ENCODE data around the gene SUSD6. TPM values are rescaled to one million over a fixed set of nuclear protein-coding genes. Genes with fewer than 3 reads are reported as not detected.
A peak's percentile ranks its signal among the peaks of the same experiment; 100 is the strongest.

Gene SUSD6
- total RNA-seq, 1 donor from 2014 or later: 26.9 TPM

GRCh38 chr14:69701291-69701690, 89.9 kb downstream of the SUSD6 start:
- no peak for DNase-seq (ENCODE audit: low spot score)
- intact Hi-C loops (cut with DNase I): loop anchor here (10.0 kb wide), 1 partner anchor 64 kb away; the partner anchor contains the start of gene SRSF5

DNA sequence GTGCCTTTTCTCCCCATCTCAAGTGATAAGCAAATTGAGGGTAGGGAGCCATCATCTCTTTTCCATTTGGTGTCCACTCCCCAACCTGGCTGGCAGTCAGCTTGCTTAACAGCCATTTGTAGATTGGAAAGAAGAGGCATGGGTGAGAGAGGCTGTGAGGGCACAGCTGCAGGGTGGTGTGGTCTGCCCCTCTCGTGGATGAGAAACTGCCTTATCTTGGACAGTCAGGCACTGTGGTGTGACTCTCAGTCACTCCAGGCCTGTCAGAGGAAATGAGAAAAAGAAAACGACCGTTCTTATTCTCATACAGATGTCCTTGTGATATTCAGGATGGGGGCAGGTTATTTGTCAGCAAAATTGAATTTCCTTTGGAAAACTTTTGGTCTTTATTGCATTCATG, 90.5 kb downstream of the SUSD6 start:
- intact Hi-C loops (cut with DNase I): loop anchor here (10.0 kb wide), 1 partner anchor 63 kb away; the partner anchor contains the start of gene SRSF5
- DNase-seq (ENCODE audit: low spot score): no peak

DNA sequence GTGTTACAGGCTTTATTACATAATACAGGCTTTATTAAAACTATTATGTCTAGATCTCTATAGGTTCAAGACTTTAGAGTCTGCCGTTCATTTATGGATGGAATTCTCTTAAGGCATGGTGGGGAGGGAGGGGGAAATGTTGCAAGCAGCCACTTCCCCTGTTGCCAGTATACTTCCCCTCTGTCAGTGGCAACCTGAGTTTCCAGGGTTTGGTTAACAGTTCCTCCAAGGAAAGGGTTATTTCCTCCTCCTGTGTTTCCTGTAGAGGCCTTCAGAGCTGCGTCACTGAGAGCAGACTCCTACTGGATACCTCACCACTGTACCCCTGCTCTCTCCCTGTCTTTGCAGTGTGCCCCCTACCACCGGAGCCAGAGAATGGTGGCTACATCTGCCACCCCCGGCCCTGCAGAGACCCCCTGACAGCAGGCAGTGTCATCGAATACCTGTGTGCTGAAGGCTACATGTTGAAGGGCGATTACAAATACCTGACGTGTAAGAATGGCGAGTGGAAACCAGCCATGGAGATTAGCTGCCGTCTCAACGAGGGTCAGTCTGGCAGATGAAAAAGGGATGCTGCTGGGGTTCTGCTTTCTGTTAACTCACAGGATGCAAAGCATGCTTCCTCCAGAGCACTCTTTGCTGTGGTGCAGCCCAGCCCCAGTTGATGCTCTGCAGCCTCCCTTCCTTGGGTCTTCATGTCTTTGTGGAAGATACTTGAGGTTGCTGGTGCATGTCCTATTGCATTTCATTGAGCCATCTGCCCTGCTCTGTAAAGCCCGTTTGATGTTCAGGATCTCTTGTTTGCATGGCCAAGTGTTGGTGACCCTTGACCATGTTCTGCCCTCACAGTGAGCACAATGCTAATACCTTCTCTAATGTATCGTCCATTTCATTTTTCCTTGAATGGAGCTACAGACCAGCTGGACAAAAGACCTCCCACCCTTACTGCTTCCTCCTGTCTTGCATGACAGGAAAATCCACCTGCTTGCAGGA, 91.9 kb downstream of the SUSD6 start:
- intact Hi-C loops (cut with DNase I): loop anchor here (10.0 kb wide), 1 partner anchor 61 kb away; the partner anchor contains the start of gene SRSF5
- DNase-seq (ENCODE audit: low spot score): no peak

- intact Hi-C loops (cut with DNase I): loop anchor here (10.0 kb wide), 1 partner anchor 60 kb away; the partner anchor contains the start of gene SRSF5
- DNase-seq (ENCODE audit: low spot score): no peak
These were observed 92.9 kb downstream of the SUSD6 start for GRCh38 chr14:69704319-69704718.

DNA sequence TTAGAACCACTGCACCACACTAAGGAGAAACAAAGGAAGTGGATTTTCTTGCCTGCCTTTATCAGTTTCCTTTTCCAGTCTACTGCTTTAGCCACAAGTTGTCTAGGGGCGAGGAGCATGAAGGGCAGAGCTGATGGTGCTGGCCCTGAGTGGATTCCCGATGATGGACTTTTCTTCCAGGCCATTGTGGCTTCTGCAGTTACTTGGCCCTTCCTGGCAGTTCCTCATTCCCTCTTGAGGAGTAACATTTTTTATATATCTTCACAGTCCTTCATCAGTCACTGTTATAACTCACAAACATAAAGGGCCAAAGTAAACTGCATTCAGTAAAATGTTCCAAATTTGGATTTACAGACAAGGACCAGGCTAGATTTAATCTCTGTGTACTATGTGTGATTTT, 94.3 kb downstream of the SUSD6 start:
- intact Hi-C loops (cut with DNase I): loop anchor here (10.0 kb wide), 1 partner anchor 59 kb away; the partner anchor contains the start of gene SRSF5
- no peak for DNase-seq (ENCODE audit: low spot score)

GRCh38 chr14:69708049-69708448, 96.7 kb downstream of the SUSD6 start:
- DNase-seq (ENCODE audit: low spot score): no peak
- intact Hi-C loops (cut with DNase I): loop anchor here (10.0 kb wide), 1 partner anchor 57 kb away; the partner anchor contains the start of gene SRSF5

DNA sequence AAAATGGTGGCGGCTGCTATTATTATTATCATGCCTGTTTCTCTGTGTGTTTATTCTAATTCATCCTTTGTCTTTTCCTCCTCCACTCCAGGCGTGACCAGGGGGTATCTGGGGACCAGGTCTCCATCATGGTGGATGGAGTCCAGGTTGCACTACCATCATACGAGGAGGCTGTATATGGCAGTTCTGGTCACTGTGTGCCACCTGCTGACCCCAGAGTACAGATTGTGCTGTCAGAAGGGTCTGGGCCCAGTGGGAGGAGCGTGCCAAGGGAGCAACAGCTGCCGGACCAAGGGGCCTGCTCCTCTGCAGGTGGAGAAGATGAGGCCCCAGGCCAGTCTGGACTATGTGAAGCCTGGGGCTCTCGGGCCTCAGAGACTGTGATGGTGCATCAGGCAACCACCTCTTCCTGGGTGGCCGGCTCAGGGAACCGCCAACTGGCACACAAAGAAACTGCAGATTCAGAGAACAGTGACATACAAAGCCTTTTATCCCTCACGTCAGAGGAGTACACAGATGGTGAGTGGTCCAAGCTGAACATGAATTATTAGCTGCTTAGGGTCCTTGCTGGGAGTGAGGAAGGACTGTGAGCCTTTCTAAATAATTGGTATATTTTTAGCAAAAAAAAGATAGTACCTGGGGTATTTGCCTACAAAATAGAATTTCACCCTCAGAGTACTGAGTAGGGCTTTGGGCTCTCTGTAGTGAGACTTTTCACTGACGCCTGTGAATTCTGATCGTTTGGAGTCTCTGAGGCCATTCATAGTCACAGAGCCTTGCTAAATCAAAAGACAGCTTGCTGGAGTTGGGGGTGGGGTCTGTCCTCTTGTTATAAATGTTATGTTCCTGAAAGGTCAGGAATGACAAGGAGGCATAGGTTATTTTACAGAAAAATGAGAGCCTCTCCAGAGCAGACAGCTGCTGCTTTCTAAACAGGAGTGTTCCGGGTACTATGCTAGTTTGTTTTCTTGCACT, 97.5 kb downstream of the SUSD6 start:
- no peak for DNase-seq (ENCODE audit: low spot score)
- intact Hi-C loops (cut with DNase I): loop anchor here (10.0 kb wide), 1 partner anchor 56 kb away; the partner anchor contains the start of gene SRSF5

DNA sequence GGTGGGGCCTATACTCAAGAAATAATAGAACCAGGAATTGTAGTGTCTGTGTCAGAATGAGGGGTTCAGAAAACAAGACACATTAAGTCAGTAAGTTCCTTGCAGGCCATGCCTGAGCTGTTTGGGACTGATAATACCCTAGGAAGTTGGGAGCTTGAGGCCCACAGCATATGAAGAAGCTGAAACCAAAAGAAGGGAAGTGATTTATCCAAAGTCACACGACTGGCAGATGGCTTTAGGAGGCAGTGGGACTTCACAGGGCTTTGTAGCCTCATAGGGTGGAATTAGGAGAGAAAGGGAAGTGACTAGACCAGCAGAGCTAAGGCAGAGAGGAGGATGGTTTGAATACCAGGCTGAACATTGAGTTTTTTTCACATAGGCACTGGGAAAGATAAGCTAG, 99.0 kb downstream of the SUSD6 start:
- DNase-seq (ENCODE audit: low spot score): no peak
- intact Hi-C loops (cut with DNase I): loop anchor here (10.0 kb wide), 1 partner anchor 46 kb away; no protein-coding TSS in a partner anchor

GRCh38 chr14:69711065-69711464, 99.7 kb downstream of the SUSD6 start:
- intact Hi-C loops (cut with DNase I): loop anchor here (10.0 kb wide), 1 partner anchor 46 kb away; no protein-coding TSS in a partner anchor
- DNase-seq (ENCODE audit: low spot score): no peak

- intact Hi-C loops (cut with DNase I): loop anchor here (10.0 kb wide), 1 partner anchor 47 kb away; no protein-coding TSS in a partner anchor
- no peak for DNase-seq (ENCODE audit: low spot score)
These were observed 100.1 kb downstream of the SUSD6 start for GRCh38 chr14:69711477-69711876.

DNA sequence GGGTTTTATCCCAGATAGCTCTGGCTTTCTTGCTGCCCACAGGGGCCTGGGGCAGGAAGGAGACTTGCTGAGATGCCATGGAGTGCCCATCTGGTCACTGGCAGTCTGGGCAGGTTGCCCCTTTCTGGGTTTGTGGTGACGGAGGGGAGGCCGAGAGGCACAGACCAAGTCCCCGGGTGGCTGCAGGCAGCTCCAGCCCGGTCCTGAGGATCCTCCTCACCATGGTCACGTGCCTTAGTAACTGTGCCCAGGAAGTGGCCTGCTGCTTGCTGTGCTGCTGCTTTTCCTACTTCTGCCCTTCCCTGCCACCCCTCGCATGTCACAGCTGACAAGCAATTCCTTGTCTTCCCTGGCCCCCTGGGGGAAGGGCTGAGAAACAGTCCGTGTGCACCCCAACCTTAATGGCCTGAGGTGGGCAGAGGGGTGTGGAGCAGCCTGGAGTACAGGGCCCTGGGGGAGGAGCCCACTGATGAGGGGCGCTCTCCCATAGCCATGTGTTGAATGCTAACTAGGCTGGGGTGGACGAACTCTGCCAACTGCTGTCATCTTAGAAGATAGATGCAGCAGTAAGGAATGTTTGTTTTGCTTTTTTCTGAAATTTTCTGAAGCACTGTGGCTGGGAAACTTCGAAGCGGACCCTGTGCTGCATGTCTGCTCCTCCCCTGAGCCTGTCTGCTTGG, 100.6 kb downstream of the SUSD6 start:
- intact Hi-C loops (cut with DNase I): loop anchor here (10.0 kb wide), 1 partner anchor 47 kb away; no protein-coding TSS in a partner anchor
- peak; percentile 79 for DNase-seq (ENCODE audit: low spot score)

DNA sequence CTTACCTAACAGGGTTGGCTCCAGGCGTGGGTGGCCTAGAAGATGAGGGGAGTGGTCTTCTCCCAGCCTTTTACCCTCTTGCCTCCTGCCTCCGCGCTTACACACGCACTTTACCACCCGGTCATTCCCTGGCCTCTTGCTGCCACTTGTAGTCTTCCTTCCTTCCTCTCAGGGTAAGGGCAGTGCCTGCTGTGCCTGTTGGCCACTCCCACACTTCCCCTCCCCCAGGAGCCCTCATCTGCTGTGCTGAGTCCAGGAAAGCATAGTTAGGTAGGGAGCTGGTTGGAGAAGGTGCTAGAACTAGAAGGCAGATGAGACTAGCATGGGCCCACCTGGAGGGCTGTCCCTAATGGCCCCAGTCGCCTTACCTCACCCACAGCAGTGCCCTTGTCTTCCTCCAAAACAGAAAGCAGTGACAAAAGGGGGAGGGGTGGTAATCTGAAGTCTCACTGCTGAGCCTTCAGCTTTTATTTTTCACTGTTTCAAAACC, 101.2 kb downstream of the SUSD6 start:
- intact Hi-C loops (cut with DNase I): loop anchor here (10.0 kb wide), 1 partner anchor 48 kb away; no protein-coding TSS in a partner anchor
- DNase-seq (ENCODE audit: low spot score): peak; percentile 83

- DNase-seq (ENCODE audit: low spot score): no peak
- intact Hi-C loops (cut with DNase I): loop anchor here (10.0 kb wide), 1 partner anchor 48 kb away; no protein-coding TSS in a partner anchor
These were observed 101.9 kb downstream of the SUSD6 start for GRCh38 chr14:69713209-69713781.

DNA sequence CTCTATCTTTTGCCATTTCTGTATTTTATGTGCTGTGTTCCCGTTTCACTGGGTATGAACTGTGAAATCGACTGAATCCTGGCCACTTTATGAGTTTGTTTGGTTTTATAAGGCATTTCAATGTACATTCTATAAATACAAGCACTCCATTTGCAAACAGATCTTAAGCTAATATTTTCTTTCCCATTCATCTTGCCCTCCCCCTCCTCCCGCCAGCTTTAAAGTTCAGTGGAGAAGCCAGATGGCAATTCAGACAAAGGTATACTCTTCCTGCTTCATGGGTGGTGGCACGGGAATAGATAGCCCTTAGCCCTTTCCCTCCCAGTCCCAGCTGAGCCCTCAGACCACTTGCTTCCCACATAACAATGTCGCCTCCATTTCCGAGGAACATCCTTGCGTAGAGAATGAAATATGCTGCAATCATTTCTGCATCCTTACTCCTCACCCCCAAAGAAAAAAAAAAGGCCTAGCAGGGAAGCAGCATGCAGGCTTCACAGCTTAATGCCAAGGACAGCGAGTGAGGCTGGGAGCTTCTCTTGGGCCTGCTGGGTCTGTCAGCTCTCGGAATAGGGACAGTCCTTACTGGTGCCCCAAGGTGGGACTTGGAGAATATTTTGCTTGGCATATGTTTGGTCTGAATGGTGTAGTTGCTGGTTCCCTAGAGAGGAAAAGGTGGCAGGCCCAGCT, 102.7 kb downstream of the SUSD6 start:
- intact Hi-C loops (cut with DNase I): loop anchor here (10.0 kb wide), 1 partner anchor 49 kb away; no protein-coding TSS in a partner anchor
- peak; percentile 19 for DNase-seq (ENCODE audit: low spot score)

DNA sequence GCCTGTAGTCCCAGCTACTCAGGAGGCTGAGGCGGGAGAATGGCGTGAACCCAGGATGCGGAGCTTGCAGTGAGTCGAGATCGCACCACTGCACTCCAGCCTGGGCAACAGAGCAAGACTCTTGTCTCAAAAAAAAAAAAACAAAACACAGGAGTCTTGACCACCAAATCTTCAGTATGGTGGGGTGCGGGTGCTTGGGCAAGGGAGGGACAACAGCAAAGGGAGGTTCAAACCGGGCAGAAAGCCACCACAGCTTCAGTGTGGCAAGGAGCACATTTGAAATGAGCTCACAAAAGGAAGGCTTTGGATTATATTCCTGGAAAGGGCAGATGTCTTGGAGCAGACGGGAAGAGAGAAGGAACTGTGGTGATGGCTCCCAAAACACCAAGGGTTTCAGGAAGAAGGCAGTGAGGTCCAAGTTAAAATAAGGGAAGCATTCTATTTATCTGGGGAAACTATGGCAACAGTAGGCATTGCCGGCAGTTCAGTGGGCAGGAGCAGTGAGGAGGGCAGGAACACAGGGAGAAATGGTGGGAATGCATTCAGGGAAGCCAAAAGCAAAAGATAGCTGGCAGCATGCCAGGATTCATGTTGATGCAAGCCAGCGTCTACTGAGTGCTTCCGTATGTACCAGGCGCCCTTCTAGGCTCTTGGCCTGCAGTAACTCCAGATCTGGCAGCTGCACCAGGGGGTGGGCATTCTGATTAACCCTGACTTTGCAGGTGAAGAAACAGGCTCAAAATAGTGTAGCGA, 104.5 kb downstream of the SUSD6 start:
- DNase-seq (ENCODE audit: low spot score): peak; percentile 84
- intact Hi-C loops (cut with DNase I): loop anchor here (10.0 kb wide), 1 partner anchor 51 kb away; no protein-coding TSS in a partner anchor

GRCh38 chr14:69716478-69717187, 105.2 kb downstream of the SUSD6 start:
- intact Hi-C loops (cut with DNase I): loop anchor here (10.0 kb wide), 1 partner anchor 52 kb away; no protein-coding TSS in a partner anchor
- no peak for DNase-seq (ENCODE audit: low spot score)

All from cardiac septum (tissue), 1 donor.